Erythroblast (primary cell): ENCODE data around the gene NADK.

Experiments used
- GATA1 ChIP-seq: IDR thresholded peaks from 2 replicates; pipeline ENCODE4 v1.6.1; 2011; ENCODE audit warnings: low read depth, mild to moderate bottlenecking, control low read depth, low read length, moderate library complexity
- POLR2A ChIP-seq: IDR thresholded peaks from 2 replicates; pipeline ENCODE4 v1.6.1; 2011; ENCODE audit warnings: mild to moderate bottlenecking, low read length

GRCh38 chr1:1770102-1770501, 8.2 kb downstream of the NADK start:
- TF ChIP-seq POLR2A (no peak), GATA1 (no peak)
